Tibial nerve (tissue), 3 donors: Measurements from ENCODE around the gene SMCO4.

Experiments
- EP300 ChIP-seq, 2 donors: sonication (generic); formaldehyde crosslinking; IDR thresholded peaks; one replicate each; pipeline ENCODE4 v1.6.1; 2017; ENCODE audit warnings: antibody characterized with exemption in 2 of 2, mild to moderate bottlenecking in 1 of 2
- POLR2A ChIP-seq, 2 donors: fragments of 450-650 bp; IDR thresholded peaks; one replicate each; pipeline ENCODE4 v1.6.1; 2017; ENCODE audit warnings: antibody characterized with exemption in 2 of 2, mild to moderate bottlenecking in 2 of 2, moderate library complexity in 2 of 2

DNA sequence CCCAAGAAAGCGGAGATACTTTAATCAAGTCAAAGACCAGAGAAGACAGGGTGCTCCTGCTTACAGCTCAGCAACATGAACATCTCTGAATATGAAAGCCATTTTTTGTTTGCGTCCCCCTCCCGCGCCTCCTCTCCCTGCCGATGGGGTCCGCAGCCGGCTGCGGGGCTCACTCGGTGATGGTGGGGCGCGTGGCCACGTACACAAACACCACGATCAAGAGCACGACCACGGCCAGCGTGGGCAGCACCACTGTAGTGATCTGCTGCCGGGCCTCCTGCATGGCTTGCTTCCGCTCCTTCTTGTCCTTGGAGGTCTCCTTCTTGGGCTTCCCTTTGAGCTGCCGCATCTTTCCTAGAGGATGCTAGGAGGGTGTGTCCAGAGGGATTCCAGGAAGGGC is 64.3 kb downstream of the SMCO4 start:
- no peak for TF ChIP-seq POLR2A (IDR thresholded peaks at IDR 0.05)
- TF ChIP-seq EP300 (IDR thresholded peaks at IDR 0.05): no peak
